T-helper 22 cell (primary cell): ENCODE results near the gene THY1.

Source experiments
- DNase-seq: peaks from one replicate; pipeline ENCODE4 v3.0.0-alpha.2; 2020; ENCODE audit warnings: low read depth

THY1 gene

DNA sequence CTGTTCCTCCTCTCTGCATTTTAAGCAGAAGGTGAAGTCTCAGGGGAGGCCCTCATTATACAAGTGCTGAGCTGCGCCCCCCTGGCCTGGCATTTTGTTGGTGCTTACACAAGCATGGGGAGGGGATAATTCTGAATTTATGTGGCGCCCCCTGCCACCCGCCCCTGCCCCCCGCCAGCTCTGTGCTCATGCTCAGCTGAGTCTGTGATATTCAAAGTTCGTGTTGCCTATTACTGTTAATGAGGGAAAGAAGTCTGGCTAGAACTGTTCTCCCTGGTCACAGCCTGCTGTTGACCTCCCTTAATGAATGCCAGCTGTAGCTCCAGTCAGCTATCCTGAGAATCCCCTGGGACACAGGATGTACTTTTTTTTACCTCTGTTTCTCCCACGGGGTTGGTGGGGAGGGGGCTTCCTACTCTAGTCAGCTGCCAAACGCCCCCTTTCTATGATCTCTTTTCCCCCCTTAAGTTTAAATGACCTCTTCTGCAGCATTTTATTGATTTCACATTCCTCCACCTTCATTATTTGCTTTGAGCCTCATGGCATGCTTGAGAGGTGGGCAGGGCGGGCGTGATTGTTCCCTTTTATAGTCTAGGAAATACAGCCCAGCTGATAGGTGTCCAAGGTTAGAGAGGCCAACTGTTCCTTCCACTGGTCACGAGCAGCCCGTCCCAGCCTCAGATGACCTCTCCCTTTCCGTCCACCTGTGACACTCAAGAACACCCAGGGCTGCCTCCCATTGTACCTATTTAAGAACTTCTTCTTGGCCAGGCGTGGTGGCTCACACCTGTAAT, 53.6 kb downstream of the THY1 start:
- DNase-seq, result no peak

DNA sequence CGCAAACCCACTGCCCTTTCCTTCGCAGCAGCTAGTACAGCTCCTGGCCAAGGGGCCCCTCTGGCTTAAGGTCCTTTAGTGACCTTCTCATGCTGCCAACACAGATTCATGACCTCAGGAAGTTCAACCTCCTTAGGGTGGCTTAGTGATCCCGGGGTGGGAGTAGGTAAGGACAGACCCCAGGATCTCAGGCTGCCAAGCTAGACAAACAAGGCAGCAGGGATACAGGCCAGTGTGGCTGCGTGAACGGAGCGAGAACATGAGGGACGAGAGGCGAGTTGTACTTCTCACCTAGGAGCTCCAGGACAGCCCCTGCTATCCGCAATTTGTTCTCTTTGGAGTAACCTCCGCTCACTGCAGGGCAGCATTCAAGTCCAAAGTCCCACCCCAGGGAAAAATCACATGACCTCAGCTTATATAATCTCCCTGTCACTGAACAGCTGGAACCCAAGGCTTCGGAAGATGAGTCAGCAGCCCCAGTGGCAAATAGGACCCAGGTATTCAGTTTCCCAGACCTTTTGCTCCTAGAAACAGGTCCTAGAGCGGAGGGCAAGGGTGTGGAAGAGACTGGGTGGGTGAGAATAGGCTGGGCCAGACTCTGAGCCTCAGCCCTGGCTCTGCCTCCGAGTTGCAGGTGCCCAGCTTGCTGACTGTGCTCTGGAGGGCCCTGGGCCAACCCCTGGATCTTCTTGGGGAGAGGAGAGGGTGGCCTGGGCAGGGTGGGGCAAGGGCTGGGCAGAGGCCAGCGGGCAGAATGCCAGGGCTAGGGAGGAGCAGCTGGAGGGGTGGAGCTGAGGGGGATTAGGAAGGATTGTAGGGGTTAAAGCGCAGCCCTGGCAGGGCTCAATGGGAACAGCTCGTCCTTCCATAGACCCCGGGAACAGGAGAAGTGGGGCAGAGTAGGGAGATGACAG, 54.6 kb downstream of the THY1 start:
- DNase-seq, result no peak

GRCh38 chr11:119367661-119368120, 55.3 kb downstream of the THY1 start:
- DNase-seq, result no peak
